H9 (cell line): ENCODE measurements around the gene MPL. TPM values are rescaled to one million over a fixed set of nuclear protein-coding genes. Genes with fewer than 3 reads are reported as not detected.

ENCODE experiments used
- DNase-seq: peaks from one replicate; pipeline ENCODE4 v3.0.0-alpha.2; 2017
- H2AFZ ChIP-seq: one replicate; pipeline ENCODE4 v1.6.1; 2013; ENCODE audit warnings: mild to moderate bottlenecking, low read length, control low read depth, moderate library complexity
- H2AK5ac ChIP-seq: 2 replicates; pipeline ENCODE4 v1.6.1; 2013; ENCODE audit warnings: low read length, control low read depth, mixed read lengths; ENCODE audit not compliant: insufficient read length
- H2BK120ac ChIP-seq: one replicate; pipeline ENCODE4 v1.6.1; 2013; ENCODE audit warnings: low read depth, mild to moderate bottlenecking, low read length, control low read depth, inconsistent platforms; ENCODE audit not compliant: poor library complexity, severe bottlenecking
- H2BK12ac ChIP-seq: 2 replicates; pipeline ENCODE4 v1.6.1; 2013; ENCODE audit warnings: low read length, control low read depth, mixed read lengths, low read depth; ENCODE audit not compliant: insufficient read length
- H2BK15ac ChIP-seq: 2 replicates; pipeline ENCODE4 v1.6.1; 2013; ENCODE audit warnings: low read depth, low read length, control low read depth
- H2BK20ac ChIP-seq: one replicate; pipeline ENCODE4 v1.6.1; 2013; ENCODE audit warnings: low read depth, mild to moderate bottlenecking, low read length, control low read depth, inconsistent platforms; ENCODE audit not compliant: poor library complexity, severe bottlenecking
- H2BK5ac ChIP-seq: 2 replicates; pipeline ENCODE4 v1.6.1; 2013; ENCODE audit warnings: low read length, control low read depth, mixed read lengths; ENCODE audit not compliant: insufficient read length
- H3K14ac ChIP-seq: 2 replicates; pipeline ENCODE4 v1.6.1; 2013; ENCODE audit warnings: low read length, control low read depth; ENCODE audit not compliant: insufficient read depth
- H3K18ac ChIP-seq: 2 replicates; pipeline ENCODE4 v1.6.1; 2013; ENCODE audit warnings: low read depth, mild to moderate bottlenecking, mixed read lengths, low read length, control low read depth; ENCODE audit not compliant: insufficient read length
- H3K23ac ChIP-seq: 2 replicates; pipeline ENCODE4 v1.6.1; 2013; ENCODE audit warnings: low read length, control low read depth, mixed read lengths, low read depth; ENCODE audit not compliant: insufficient read length
- H3K23me2 ChIP-seq: 2 replicates; pipeline ENCODE4 v1.6.1; 2013; ENCODE audit warnings: low read depth, mild to moderate bottlenecking, mixed read lengths, low read length, control low read depth; ENCODE audit not compliant: insufficient read length, poor library complexity, severe bottlenecking
- H3K27ac ChIP-seq: 2 replicates; pipeline ENCODE4 v1.5.1; 2013; ENCODE audit warnings: low read length, control low read depth, mixed read lengths, low read depth; ENCODE audit not compliant: insufficient read length
- H3K27me3 ChIP-seq: 2 replicates; pipeline ENCODE4 v1.6.1; 2013; ENCODE audit warnings: low read length, control low read depth, inconsistent platforms; ENCODE audit not compliant: insufficient read depth
- H3K4ac ChIP-seq: 2 replicates; pipeline ENCODE4 v1.6.1; 2013; ENCODE audit warnings: low read depth, mild to moderate bottlenecking, control low read depth, inconsistent platforms, low read length, moderate library complexity
- H3K4me1 ChIP-seq: 2 replicates; pipeline ENCODE4 v1.6.1; 2013; ENCODE audit warnings: low read length, control low read depth, inconsistent platforms; ENCODE audit not compliant: insufficient read depth
- H3K4me2 ChIP-seq: 2 replicates; pipeline ENCODE4 v1.6.1; 2013; ENCODE audit warnings: low read length, control low read depth, mixed read lengths; ENCODE audit not compliant: insufficient read length, insufficient read depth
- H3K56ac ChIP-seq: 2 replicates; pipeline ENCODE4 v1.6.1; 2013; ENCODE audit warnings: low read depth, mild to moderate bottlenecking, mixed read lengths, low read length, control low read depth; ENCODE audit not compliant: insufficient read length
- H3K79me1 ChIP-seq: 2 replicates; pipeline ENCODE4 v1.6.1; 2013; ENCODE audit warnings: low read depth, mild to moderate bottlenecking, moderate library complexity, low read length, control low read depth, inconsistent platforms; ENCODE audit not compliant: insufficient read depth, poor library complexity, severe bottlenecking
- H3K79me2 ChIP-seq: 2 replicates; pipeline ENCODE4 v1.6.1; 2013; ENCODE audit warnings: low read length, control low read depth, inconsistent platforms; ENCODE audit not compliant: insufficient read depth
- H3K9ac ChIP-seq: 2 replicates; pipeline ENCODE4 v1.6.1; 2013; ENCODE audit warnings: low read length, control low read depth, mixed read lengths; ENCODE audit not compliant: insufficient read length; ENCODE audit errors: extremely low read depth
- H3K9me3 ChIP-seq: one replicate; pipeline ENCODE4 v1.6.1; 2013; ENCODE audit warnings: low read depth, low read length, inconsistent platforms; ENCODE audit not compliant: control insufficient read depth
- H3T11ph ChIP-seq: one replicate; pipeline ENCODE4 v1.6.1; 2013; ENCODE audit warnings: mild to moderate bottlenecking, low read length, control low read depth, inconsistent platforms
- H4K20me1 ChIP-seq: one replicate; pipeline ENCODE4 v1.6.1; 2013; ENCODE audit not compliant: control insufficient read depth, insufficient read length, insufficient read depth
- H4K5ac ChIP-seq: 2 replicates; pipeline ENCODE4 v1.6.1; 2013; ENCODE audit warnings: low read depth, mild to moderate bottlenecking, mixed read lengths, low read length, control low read depth; ENCODE audit not compliant: insufficient read length
- H4K8ac ChIP-seq: replicated peaks from 2 replicates; pipeline ENCODE4 v1.6.1; 2013; ENCODE audit warnings: low read length, control low read depth, mixed read lengths, low read depth; ENCODE audit not compliant: insufficient read length
- H4K91ac ChIP-seq: 2 replicates; pipeline ENCODE4 v1.6.1; 2013; ENCODE audit warnings: low read depth, mild to moderate bottlenecking, moderate library complexity, mixed read lengths, low read length, control low read depth; ENCODE audit not compliant: insufficient read length
- H3K27ac Mint-ChIP-seq, 3 experiments: 2 replicates in 2 of 3; 3 replicates in 1 of 3; pipeline ENCODE4 v1.8.0; 2020 to 2021; ENCODE audit warnings: mixed read lengths in 3 of 3, mild to moderate bottlenecking in 1 of 3, moderate library complexity in 1 of 3
- H3K27me3 Mint-ChIP-seq: 2 replicates; pipeline ENCODE4 v1.8.0; 2021; ENCODE audit warnings: low read depth, mild to moderate bottlenecking, moderate library complexity, mixed read lengths
- H3K36me3 Mint-ChIP-seq, 3 experiments: 2 replicates in 2 of 3; 3 replicates in 1 of 3; pipeline ENCODE4 v1.8.0; 2020 to 2021; ENCODE audit warnings: low read depth in 3 of 3, mixed read lengths in 3 of 3; ENCODE audit not compliant: insufficient read depth in 1 of 3
- H3K4me1 Mint-ChIP-seq, 2 experiments: 2 replicates each; pipeline ENCODE4 v1.8.0; 2020; ENCODE audit warnings: mixed read lengths in 2 of 2
- H3K4me3 Mint-ChIP-seq, 2 experiments: 2 replicates in 1 of 2; 3 replicates in 1 of 2; pipeline ENCODE4 v1.8.0; 2020 to 2021; ENCODE audit warnings: mild to moderate bottlenecking in 2 of 2, mixed read lengths in 2 of 2, moderate library complexity in 1 of 2
- H3K9me3 Mint-ChIP-seq, 2 experiments: 2 replicates in 1 of 2; 3 replicates in 1 of 2; pipeline ENCODE4 v1.8.0; 2020; ENCODE audit warnings: mild to moderate bottlenecking in 2 of 2, mixed read lengths in 2 of 2, moderate library complexity in 1 of 2
- WGBS: extraction: QIAGEN DNeasy Blood & Tissue Kit; methylation state at CpG from one replicate; pipeline ENCODE4 v1.1.7; 2013; ENCODE audit warnings: missing lambda C conversion rate, low lambda C conversion rate, mixed read lengths; ENCODE audit not compliant: insufficient read length; ENCODE audit errors: extremely low coverage; 5-methylcytosine and 5-hydroxymethylcytosine counted together
- total RNA-seq: library from RNA; stranded (reverse); gene quantifications from 2 replicates; pipeline ENCODE4 v1.2.1, GENCODE V29; 2021
- TF ChIP-seq, protein P1 (sequence below): fragments of 200-600 bp; sonication (generic); conservative IDR thresholded peaks from 3 replicates; pipeline ENCODE4 v1.8.0; 2021; ENCODE audit warnings: antibody characterized with exemption, mild to moderate bottlenecking

MPL gene
- total RNA-seq, 1 experiment from 2014 or later = not detected

DNA sequence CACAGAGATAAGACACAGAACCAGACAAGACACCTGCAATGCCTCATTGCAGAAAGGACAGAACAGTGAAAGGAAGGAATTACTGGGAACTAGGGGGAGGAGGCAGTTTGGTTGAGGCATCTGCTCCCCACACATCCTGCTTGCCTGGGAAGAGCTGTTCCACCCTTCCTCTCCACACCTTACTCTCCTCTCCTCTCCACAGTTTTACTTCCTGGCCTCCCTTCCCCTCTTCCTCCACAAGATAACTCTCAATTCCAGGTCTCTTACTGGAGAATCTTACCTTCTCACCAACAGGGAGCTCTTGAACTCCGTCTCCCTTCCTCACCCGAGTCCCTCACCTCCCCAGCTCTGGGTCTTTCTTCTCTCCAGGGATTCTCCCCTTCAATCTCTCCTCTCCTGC lies 28.1 kb downstream of the MPL start:
- no peak overlapping the region for H2BK120ac ChIP-seq
- TF ChIP-seq, protein P1, sequence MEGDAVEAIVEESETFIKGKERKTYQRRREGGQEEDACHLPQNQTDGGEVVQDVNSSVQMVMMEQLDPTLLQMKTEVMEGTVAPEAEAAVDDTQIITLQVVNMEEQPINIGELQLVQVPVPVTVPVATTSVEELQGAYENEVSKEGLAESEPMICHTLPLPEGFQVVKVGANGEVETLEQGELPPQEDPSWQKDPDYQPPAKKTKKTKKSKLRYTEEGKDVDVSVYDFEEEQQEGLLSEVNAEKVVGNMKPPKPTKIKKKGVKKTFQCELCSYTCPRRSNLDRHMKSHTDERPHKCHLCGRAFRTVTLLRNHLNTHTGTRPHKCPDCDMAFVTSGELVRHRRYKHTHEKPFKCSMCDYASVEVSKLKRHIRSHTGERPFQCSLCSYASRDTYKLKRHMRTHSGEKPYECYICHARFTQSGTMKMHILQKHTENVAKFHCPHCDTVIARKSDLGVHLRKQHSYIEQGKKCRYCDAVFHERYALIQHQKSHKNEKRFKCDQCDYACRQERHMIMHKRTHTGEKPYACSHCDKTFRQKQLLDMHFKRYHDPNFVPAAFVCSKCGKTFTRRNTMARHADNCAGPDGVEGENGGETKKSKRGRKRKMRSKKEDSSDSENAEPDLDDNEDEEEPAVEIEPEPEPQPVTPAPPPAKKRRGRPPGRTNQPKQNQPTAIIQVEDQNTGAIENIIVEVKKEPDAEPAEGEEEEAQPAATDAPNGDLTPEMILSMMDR = no peak
- no peaks in the 10 kb centered on the region; the same call in 1 of the 2 replicates for H3K4me1 ChIP-seq
- no peak overlapping the region for H3K23ac ChIP-seq
- Mint-ChIP-seq H3K9me3 (no peaks in the 10 kb centered on the region), H3K27ac (no peak overlapping the region; a peak in 1 of 7 replicates), H3K4me1 (peaks cover 34 to 48% of the 10 kb centered on the region in 2 experiments), H3K27me3 (no peaks in the 10 kb centered on the region), H3K36me3 (peaks cover 33 to 46% (median 41%) of the 10 kb centered on the region in 3 experiments), H3K4me3 (peak overlapping the region; percentile 74 to 86)
- H3K27me3 ChIP-seq = no peaks in the 10 kb centered on the region
- H4K8ac ChIP-seq = no peak overlapping the region
- H4K91ac ChIP-seq = no peak overlapping the region
- H3K27ac ChIP-seq = no peak overlapping the region
- no peak overlapping the region for H2BK12ac ChIP-seq
- H3K14ac ChIP-seq = no peak overlapping the region
- H3K9ac ChIP-seq = no peak overlapping the region
- H2BK20ac ChIP-seq = no peak overlapping the region
- H3K4me2 ChIP-seq = peak overlapping the region; percentile 13
- WGBS = no CpG with 5 or more reads among the region's 2 CpGs
- no peak overlapping the region for H2BK5ac ChIP-seq
- no peak overlapping the region for H2AFZ ChIP-seq
- H3K18ac ChIP-seq = no peak overlapping the region
- peaks cover 15% of the 10 kb centered on the region for H3K23me2 ChIP-seq
- H3K56ac ChIP-seq = no peak overlapping the region
- no peaks in the 10 kb centered on the region for H4K20me1 ChIP-seq
- H3K79me2 ChIP-seq = peaks cover 2% of the 10 kb centered on the region; the same call in 1 of the 2 replicates
- no peak overlapping the region for H2AK5ac ChIP-seq
- no peak for DNase-seq
- no peak overlapping the region for H3K4ac ChIP-seq
- no peaks in the 10 kb centered on the region for H3K9me3 ChIP-seq
- no peak overlapping the region for H3T11ph ChIP-seq
- no peak overlapping the region for H4K5ac ChIP-seq
- H2BK15ac ChIP-seq = no peak overlapping the region
- H3K79me1 ChIP-seq = peaks cover 4% of the 10 kb centered on the region
